ENCODE results near the gene NPHP4. TPM values are rescaled to one million over a fixed set of nuclear protein-coding genes. Genes with fewer than 3 reads are reported as not detected.

The NPHP4 gene
- total and polyA plus RNA-seq, 4 donors = 1.7 to 5.6 (median 3.5) TPM

DNA sequence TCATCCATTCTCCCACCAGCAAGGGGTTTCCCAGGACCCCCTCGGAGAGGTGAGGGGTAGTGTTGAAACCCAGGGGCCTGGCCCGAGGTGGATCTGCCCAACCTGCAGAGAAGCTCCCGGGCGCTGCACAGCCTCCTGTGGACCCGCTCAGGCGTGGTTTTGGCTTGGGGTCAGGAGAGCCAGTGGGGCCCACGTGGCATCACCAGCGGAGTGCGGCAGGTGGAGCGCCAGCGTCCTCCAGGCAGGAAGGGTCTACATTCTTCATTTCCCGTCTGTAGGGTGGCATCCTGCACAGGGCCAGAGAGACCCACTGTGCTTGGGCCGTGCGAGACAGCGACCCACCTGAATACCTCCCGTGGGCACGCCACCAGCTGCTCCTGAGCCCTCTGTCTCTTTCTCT, 135.2 kb downstream of the NPHP4 start:
- no peaks in the 10 kb centered on the region for H3K9me3 ChIP-seq (ENCODE audit: control insufficient read depth in 4 of 4, low read length in 3 of 4)
- WGBS = 93% methylated on average over 17 of the region's 17 CpGs
- no peak for DNase-seq (ENCODE audit: low spot score)
- H3K4me3 ChIP-seq (ENCODE audit: low read depth in 1 of 3, low read length in 3 of 3) = no peak overlapping the region
- H3K27me3 ChIP-seq (ENCODE audit: control insufficient read depth in 4 of 4, insufficient read depth in 4 of 4, low read length in 3 of 4) = no peaks in the 10 kb centered on the region
- H3K4me1 ChIP-seq (ENCODE audit: control insufficient read depth in 4 of 4, insufficient read depth in 4 of 4, low read length in 3 of 4) = no peaks in the 10 kb centered on the region
- H3K27ac ChIP-seq (ENCODE audit: low read depth in 1 of 2, low read length in 2 of 2) = no peak overlapping the region
- no peak overlapping the region for H3K9ac ChIP-seq (ENCODE audit: low read depth in 1 of 2, low read length in 2 of 2)
- TF ChIP-seq YY1 (IDR thresholded peaks at IDR 0.05) (no peak), REST (IDR thresholded peaks at IDR 0.05) (no peak), RXRA (IDR thresholded peaks at IDR 0.05) (no peak), EGR1 (IDR thresholded peaks at IDR 0.05; ENCODE audit: low read depth in 2 of 2) (no peak), HNF4G (IDR thresholded peaks at IDR 0.05) (no peak), FOXA2 (IDR thresholded peaks at IDR 0.05) (no peak), GABPA (IDR thresholded peaks at IDR 0.05 in 1 of 2, conservative IDR thresholded peaks at IDR 0.05 in 1 of 2) (no peak)
- TF ChIP-seq, protein P1, sequence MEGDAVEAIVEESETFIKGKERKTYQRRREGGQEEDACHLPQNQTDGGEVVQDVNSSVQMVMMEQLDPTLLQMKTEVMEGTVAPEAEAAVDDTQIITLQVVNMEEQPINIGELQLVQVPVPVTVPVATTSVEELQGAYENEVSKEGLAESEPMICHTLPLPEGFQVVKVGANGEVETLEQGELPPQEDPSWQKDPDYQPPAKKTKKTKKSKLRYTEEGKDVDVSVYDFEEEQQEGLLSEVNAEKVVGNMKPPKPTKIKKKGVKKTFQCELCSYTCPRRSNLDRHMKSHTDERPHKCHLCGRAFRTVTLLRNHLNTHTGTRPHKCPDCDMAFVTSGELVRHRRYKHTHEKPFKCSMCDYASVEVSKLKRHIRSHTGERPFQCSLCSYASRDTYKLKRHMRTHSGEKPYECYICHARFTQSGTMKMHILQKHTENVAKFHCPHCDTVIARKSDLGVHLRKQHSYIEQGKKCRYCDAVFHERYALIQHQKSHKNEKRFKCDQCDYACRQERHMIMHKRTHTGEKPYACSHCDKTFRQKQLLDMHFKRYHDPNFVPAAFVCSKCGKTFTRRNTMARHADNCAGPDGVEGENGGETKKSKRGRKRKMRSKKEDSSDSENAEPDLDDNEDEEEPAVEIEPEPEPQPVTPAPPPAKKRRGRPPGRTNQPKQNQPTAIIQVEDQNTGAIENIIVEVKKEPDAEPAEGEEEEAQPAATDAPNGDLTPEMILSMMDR (IDR thresholded peaks at IDR 0.05; ENCODE audit: low read depth, low read length, missing input control) = no peak
- no peaks in the 10 kb centered on the region for H3K36me3 ChIP-seq (ENCODE audit: control insufficient read depth in 4 of 4, insufficient read depth in 3 of 4, low read depth in 1 of 4, low read length in 3 of 4)

- Histone ChIP-seq H3K36me3 (ENCODE audit: control insufficient read depth in 4 of 4, insufficient read depth in 3 of 4, low read depth in 1 of 4, low read length in 3 of 4) (no peaks in the 10 kb centered on the region), H3K9me3 (ENCODE audit: control insufficient read depth in 4 of 4, low read length in 3 of 4) (no peaks in the 10 kb centered on the region), H3K4me1 (ENCODE audit: control insufficient read depth in 4 of 4, insufficient read depth in 4 of 4, low read length in 3 of 4) (no peaks in the 10 kb centered on the region), H3K27me3 (ENCODE audit: control insufficient read depth in 4 of 4, insufficient read depth in 4 of 4, low read length in 3 of 4) (no peaks in the 10 kb centered on the region), H3K9ac (ENCODE audit: low read depth in 1 of 2, low read length in 2 of 2) (no peak overlapping the region), H3K27ac (ENCODE audit: low read depth in 1 of 2, low read length in 2 of 2) (no peak overlapping the region), H3K4me3 (ENCODE audit: low read depth in 1 of 3, low read length in 3 of 3) (no peak overlapping the region)
- DNase-seq (ENCODE audit: low spot score) = no peak
- TF ChIP-seq TAF1 (conservative IDR thresholded peaks at IDR 0.05) (no peak), RXRA (IDR thresholded peaks at IDR 0.05) (no peak), FOXA2 (IDR thresholded peaks at IDR 0.05) (no peak), MAX (IDR thresholded peaks at IDR 0.05) (no peak), YY1 (IDR thresholded peaks at IDR 0.05) (no peak), REST (IDR thresholded peaks at IDR 0.05) (no peak), HNF4A (conservative IDR thresholded peaks at IDR 0.05) (no peak), FOXA1 (IDR thresholded peaks at IDR 0.05) (no peak), JUND (IDR thresholded peaks at IDR 0.05) (no peak), RAD21 (IDR thresholded peaks at IDR 0.05) (no peak), GABPA (IDR thresholded peaks at IDR 0.05 in 1 of 2, conservative IDR thresholded peaks at IDR 0.05 in 1 of 2) (no peak), EGR1 (IDR thresholded peaks at IDR 0.05; ENCODE audit: low read depth in 2 of 2) (no peak), HNF4G (IDR thresholded peaks at IDR 0.05) (no peak), SP1 (IDR thresholded peaks at IDR 0.05) (no peak)
- TF ChIP-seq, protein P1 (IDR thresholded peaks at IDR 0.05; ENCODE audit: low read depth, low read length, missing input control) = no peak
- TF ChIP-seq, protein P2, sequence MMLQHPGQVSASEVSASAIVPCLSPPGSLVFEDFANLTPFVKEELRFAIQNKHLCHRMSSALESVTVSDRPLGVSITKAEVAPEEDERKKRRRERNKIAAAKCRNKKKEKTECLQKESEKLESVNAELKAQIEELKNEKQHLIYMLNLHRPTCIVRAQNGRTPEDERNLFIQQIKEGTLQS (IDR thresholded peaks at IDR 0.05) = no peak
- TF ChIP-seq, protein P3, sequence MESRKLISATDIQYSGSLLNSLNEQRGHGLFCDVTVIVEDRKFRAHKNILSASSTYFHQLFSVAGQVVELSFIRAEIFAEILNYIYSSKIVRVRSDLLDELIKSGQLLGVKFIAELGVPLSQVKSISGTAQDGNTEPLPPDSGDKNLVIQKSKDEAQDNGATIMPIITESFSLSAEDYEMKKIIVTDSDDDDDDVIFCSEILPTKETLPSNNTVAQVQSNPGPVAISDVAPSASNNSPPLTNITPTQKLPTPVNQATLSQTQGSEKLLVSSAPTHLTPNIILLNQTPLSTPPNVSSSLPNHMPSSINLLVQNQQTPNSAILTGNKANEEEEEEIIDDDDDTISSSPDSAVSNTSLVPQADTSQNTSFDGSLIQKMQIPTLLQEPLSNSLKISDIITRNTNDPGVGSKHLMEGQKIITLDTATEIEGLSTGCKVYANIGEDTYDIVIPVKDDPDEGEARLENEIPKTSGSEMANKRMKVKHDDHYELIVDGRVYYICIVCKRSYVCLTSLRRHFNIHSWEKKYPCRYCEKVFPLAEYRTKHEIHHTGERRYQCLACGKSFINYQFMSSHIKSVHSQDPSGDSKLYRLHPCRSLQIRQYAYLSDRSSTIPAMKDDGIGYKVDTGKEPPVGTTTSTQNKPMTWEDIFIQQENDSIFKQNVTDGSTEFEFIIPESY (IDR thresholded peaks at IDR 0.05) = no peak
- 82% methylated on average over 16 of the region's 16 CpGs for WGBS
These were observed 135.9 kb downstream of the NPHP4 start for GRCh38 chr1:5856246-5856815.

All from liver (tissue), 9 donors.